K562 (cell line): ENCODE data around the gene ZNF891. TPM values are rescaled to one million over a fixed set of nuclear protein-coding genes. Genes with fewer than 3 reads are reported as not detected.

ENCODE experiments used
- BHLHE40 ChIP-seq: IDR thresholded peaks from 2 replicates; pipeline ENCODE4 v1.6.1; 2011; ENCODE audit warnings: low read length, improper control_type of control experiment
- CBFA2T3 ChIP-seq: fragments of 450-650 bp; IDR thresholded peaks from 2 replicates; pipeline ENCODE4 v1.6.1; 2017
- EHMT2 ChIP-seq: fragments of 450-650 bp; IDR thresholded peaks from 2 replicates; pipeline ENCODE4 v1.6.1; 2018; ENCODE audit warnings: antibody characterized with exemption
- EWSR1 ChIP-seq: fragments of 450-650 bp; IDR thresholded peaks from 2 replicates; pipeline ENCODE4 v1.6.1; 2018; ENCODE audit warnings: borderline replicate concordance, mild to moderate bottlenecking, low read depth, moderate library complexity; ENCODE audit not compliant: partially characterized antibody
- GTF2F1 ChIP-seq: IDR thresholded peaks from 2 replicates; pipeline ENCODE4 v1.6.1; 2011; ENCODE audit warnings: low read depth, low read length, improper control_type of control experiment
- HDAC2 ChIP-seq: fragments of 450-650 bp; IDR thresholded peaks from 2 replicates; pipeline ENCODE4 v1.6.1; 2016; ENCODE audit warnings: mild to moderate bottlenecking
- HEY1 ChIP-seq: fragments of 250-450 bp; sonication (Bioruptor Pico); IDR thresholded peaks from 2 replicates; pipeline ENCODE4 v1.5.0; 2020; ENCODE audit warnings: mild to moderate bottlenecking, moderate library complexity, borderline replicate concordance
- HMG20B ChIP-seq: fragments of 250-450 bp; sonication (Bioruptor Pico); IDR thresholded peaks from 2 replicates; pipeline ENCODE4 v1.5.0; 2021; ENCODE audit warnings: mild to moderate bottlenecking
- KDM4B ChIP-seq, 2 experiments: fragments of 450-650 bp in 1 of 2; sonication (generic) in 1 of 2; IDR thresholded peaks; 2 replicates each; pipeline ENCODE4 v1.6.1; 2016 to 2017; ENCODE audit warnings: borderline replicate concordance in 2 of 2, antibody characterized with exemption in 1 of 2, low read depth in 1 of 2, mild to moderate bottlenecking in 1 of 2
- MTA3 ChIP-seq: fragments of 450-650 bp; formaldehyde crosslinking; IDR thresholded peaks from 2 replicates; pipeline ENCODE4 v1.6.1; 2017; ENCODE audit warnings: mild to moderate bottlenecking, borderline replicate concordance
- PHB2 ChIP-seq: fragments of 450-650 bp; IDR thresholded peaks from 2 replicates; pipeline ENCODE4 v1.6.1; 2017; ENCODE audit warnings: low read depth
- TAF9B ChIP-seq: fragments of 450-650 bp; IDR thresholded peaks from 2 replicates; pipeline ENCODE4 v1.6.1; 2018; ENCODE audit warnings: mild to moderate bottlenecking; ENCODE audit not compliant: partially characterized antibody
- TARDBP ChIP-seq: fragments of 450-650 bp; IDR thresholded peaks from 2 replicates; pipeline ENCODE4 v1.6.1; 2016
- ZBTB49 ChIP-seq: sonication (generic); formaldehyde crosslinking; IDR thresholded peaks from 2 replicates; pipeline ENCODE4 v1.8.0; 2022; ENCODE audit warnings: missing genetic modification reagents, mild to moderate bottlenecking, borderline replicate concordance
- ZNF583 ChIP-seq: fragments of 250-450 bp; sonication (Bioruptor Pico); IDR thresholded peaks from 2 replicates; pipeline ENCODE4 v1.4.0; 2020
- ZNF76 ChIP-seq: fragments of 250-450 bp; sonication (Bioruptor Pico); IDR thresholded peaks from 2 replicates; pipeline ENCODE4 v1.4.0; 2020; ENCODE audit warnings: mild to moderate bottlenecking, moderate library complexity, borderline replicate concordance
- ZNF830 ChIP-seq: fragments of 250-450 bp; sonication (Bioruptor Pico); IDR thresholded peaks from 2 replicates; pipeline ENCODE4 v1.5.0; 2021; ENCODE audit warnings: mild to moderate bottlenecking
- polyA plus RNA-seq, 8 experiments: library from polyadenylated mRNA; depleted of rRNA in 4 of 8; stranded (reverse) in 5 of 8; unstranded in 3 of 8; fragments of >200 nt; fragmentation: Nextera tagmentation in 2 of 8; fragmentation: Illumina TruSeq in 1 of 8; extraction: Ambion mirVana in 2 of 8; extraction: Trizol in 1 of 8; gene quantifications; 2 replicates each; pipeline versions ENCODE4 v1.2.1 to v1.2.3, GENCODE V29; 2011 to 2014; ENCODE audit warnings: inconsistent platforms in 1 of 8, missing spikeins in 1 of 8
- total RNA-seq, 7 experiments: library from RNA; depleted of rRNA in 6 of 7; stranded (reverse); fragments of >200 nt in 6 of 7; fragmentation: Illumina TruSeq in 2 of 7; extraction: Trizol in 2 of 7; gene quantifications; 2 replicates each; pipeline versions ENCODE4 v1.2.1 to v1.2.3, GENCODE V29; 2011 to 2021; ENCODE audit warnings: low replicate concordance in 1 of 7
- TF ChIP-seq, protein P1 (sequence below): fragments of 450-650 bp; IDR thresholded peaks from 2 replicates; pipeline ENCODE4 v1.6.1; 2016; ENCODE audit warnings: low read depth, mild to moderate bottlenecking, moderate library complexity
- TF ChIP-seq, protein P2 (sequence below): fragments of 250-450 bp; sonication (Bioruptor Pico); IDR thresholded peaks from 2 replicates; pipeline ENCODE4 v1.8.0; 2021; ENCODE audit warnings: moderate library complexity, mild to moderate bottlenecking, inconsistent platforms
- TF ChIP-seq, protein P3 (sequence below): fragments of 450-650 bp; IDR thresholded peaks from 2 replicates; pipeline ENCODE4 v1.6.1; 2016; ENCODE audit warnings: low read depth

Gene ZNF891
- total and polyA plus RNA-seq, 9 of the 15 experiments (the other 6 are each of a cell fraction or from before 2014, with no cell fraction given): 0.41 to 2.0 (median 1.3) TPM

DNA sequence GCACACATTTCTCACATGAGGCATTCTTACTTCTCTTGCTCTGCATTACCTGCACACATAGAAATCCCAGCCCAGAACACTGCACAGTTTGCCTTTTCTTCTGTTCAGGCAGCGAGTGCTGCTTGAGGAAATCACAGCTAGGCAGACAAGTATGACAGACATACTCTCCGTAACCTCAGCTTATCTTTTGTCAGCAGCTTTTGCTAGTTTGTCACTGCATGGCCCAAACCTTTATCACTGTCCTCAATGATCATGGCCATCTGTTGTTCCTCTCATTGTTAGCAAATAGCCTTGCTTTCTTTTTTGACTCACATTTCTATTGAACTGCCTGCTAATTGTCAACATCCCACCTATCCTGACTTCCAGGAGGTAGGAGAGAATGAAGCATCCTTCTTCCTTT, 5.7 kb upstream of the ZNF891 start (continued):
- peak; percentile 50; the same call in 1 of the 2 replicates for TF ChIP-seq EHMT2
- no peak for TF ChIP-seq ZBTB49 (CRISPR knock-in tag)
- TF ChIP-seq EWSR1: no peak
- no peak for TF ChIP-seq GTF2F1
- no peak for TF ChIP-seq ZNF76 (CRISPR knock-in tag)
- TF ChIP-seq, protein P1, sequence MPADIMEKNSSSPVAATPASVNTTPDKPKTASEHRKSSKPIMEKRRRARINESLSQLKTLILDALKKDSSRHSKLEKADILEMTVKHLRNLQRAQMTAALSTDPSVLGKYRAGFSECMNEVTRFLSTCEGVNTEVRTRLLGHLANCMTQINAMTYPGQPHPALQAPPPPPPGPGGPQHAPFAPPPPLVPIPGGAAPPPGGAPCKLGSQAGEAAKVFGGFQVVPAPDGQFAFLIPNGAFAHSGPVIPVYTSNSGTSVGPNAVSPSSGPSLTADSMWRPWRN: no peak
- no peak for TF ChIP-seq HEY1 (CRISPR knock-in tag)
- TF ChIP-seq HMG20B (CRISPR knock-in tag): no peak
- 0 out of 2 replicates have a peak, but pooled peaks have one; percentile 44 for TF ChIP-seq PHB2
- TF ChIP-seq HDAC2: peak; percentile 98
- no peak; the same call in 1 of the 2 replicates for TF ChIP-seq BHLHE40
- peak; percentile 94 for TF ChIP-seq CBFA2T3
- no peak for TF ChIP-seq MTA3
- no peak for TF ChIP-seq TARDBP
- TF ChIP-seq ZNF830 (CRISPR knock-in tag): no peak
- no peak for TF ChIP-seq KDM4B (IDR thresholded peaks at IDR 0.05; ENCODE audit: borderline replicate concordance in 2 of 2, low read depth in 1 of 2)
- no peak for TF ChIP-seq ZNF583 (CRISPR knock-in tag)
- no peak for TF ChIP-seq TAF9B
- TF ChIP-seq, protein P2, sequence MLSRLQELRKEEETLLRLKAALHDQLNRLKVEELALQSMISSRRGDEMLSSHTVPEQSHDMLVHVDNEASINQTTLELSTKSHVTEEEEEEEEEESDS (CRISPR knock-in tag): no peak
- TF ChIP-seq, protein P3, sequence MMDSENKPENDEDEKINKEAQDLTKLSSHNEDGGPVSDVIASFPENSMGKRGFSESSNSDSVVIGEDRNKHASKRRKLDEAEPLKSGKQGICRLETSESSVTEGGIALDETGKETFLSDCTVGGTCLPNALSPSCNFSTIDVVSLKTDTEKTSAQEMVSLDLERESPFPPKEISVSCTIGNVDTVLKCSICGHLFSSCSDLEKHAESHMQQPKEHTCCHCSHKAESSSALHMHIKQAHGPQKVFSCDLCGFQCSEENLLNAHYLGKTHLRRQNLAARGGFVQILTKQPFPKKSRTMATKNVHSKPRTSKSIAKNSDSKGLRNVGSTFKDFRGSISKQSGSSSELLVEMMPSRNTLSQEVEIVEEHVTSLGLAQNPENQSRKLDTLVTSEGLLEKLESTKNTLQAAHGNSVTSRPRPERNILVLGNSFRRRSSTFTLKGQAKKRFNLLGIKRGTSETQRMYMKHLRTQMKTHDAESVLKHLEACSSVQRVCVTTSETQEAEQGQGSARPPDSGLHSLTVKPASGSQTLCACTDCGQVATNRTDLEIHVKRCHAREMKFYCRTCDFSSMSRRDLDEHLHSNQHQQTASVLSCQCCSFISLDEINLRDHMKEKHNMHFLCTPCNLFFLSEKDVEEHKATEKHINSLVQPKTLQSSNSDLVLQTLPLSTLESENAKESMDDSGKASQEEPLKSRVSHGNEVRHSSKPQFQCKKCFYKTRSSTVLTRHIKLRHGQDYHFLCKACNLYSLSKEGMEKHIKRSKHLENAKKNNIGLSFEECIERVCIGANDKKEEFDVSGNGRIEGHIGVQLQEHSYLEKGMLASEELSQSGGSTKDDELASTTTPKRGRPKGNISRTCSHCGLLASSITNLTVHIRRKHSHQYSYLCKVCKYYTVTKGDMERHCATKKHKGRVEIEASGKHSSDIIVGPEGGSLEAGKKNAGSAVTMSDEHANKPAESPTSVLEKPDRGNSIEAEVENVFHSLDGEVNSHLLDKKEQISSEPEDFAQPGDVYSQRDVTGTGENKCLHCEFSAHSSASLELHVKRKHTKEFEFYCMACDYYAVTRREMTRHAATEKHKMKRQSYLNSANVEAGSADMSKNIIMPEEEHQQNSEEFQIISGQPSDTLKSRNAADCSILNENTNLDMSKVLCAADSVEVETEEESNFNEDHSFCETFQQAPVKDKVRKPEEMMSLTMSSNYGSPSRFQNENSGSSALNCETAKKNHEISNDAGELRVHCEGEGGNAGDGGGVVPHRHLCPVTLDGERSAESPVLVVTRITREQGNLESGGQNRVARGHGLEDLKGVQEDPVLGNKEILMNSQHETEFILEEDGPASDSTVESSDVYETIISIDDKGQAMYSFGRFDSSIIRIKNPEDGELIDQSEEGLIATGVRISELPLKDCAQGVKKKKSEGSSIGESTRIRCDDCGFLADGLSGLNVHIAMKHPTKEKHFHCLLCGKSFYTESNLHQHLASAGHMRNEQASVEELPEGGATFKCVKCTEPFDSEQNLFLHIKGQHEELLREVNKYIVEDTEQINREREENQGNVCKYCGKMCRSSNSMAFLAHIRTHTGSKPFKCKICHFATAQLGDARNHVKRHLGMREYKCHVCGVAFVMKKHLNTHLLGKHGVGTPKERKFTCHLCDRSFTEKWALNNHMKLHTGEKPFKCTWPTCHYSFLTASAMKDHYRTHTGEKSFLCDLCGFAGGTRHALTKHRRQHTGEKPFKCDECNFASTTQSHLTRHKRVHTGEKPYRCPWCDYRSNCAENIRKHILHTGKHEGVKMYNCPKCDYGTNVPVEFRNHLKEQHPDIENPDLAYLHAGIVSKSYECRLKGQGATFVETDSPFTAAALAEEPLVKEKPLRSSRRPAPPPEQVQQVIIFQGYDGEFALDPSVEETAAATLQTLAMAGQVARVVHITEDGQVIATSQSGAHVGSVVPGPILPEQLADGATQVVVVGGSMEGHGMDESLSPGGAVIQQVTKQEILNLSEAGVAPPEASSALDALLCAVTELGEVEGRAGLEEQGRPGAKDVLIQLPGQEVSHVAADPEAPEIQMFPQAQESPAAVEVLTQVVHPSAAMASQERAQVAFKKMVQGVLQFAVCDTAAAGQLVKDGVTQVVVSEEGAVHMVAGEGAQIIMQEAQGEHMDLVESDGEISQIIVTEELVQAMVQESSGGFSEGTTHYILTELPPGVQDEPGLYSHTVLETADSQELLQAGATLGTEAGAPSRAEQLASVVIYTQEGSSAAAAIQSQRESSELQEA: no peak
